Naive thymus-derived CD8-positive, alpha-beta T cell (primary cell): Measurements from ENCODE around the gene RNF223. TPM values are rescaled to one million over a fixed set of nuclear protein-coding genes. Genes with fewer than 3 reads are reported as not detected.

Experiments used
- ATAC-seq, 2 donors: fragments of 150-1000 bp; cut with Tn5 transposase in 1 of 2; sonication (Bioruptor Pico), chemical (Tn5 transposase) in 1 of 2; 1 replicate in 1 of 2; 2 replicates in 1 of 2; pipeline ENCODE4 v1.10.0; 2021; ENCODE audit warnings: mild to moderate bottlenecking in 2 of 2, moderate library complexity in 2 of 2
- POLR2A ChIA-PET: fragments of 350-600 bp; sonication (Branson Sonifier 250); formaldehyde crosslinking; loops from one replicate; lab custom pipeline; 2021; ENCODE audit warnings: antibody characterized with exemption; lab: Charles Lee
- DNase-seq, 10 donors: peaks; one replicate each; pipeline versions ENCODE4 v3.0.0 to v3.0.0-alpha.2; 2020 to 2022
- H3K27ac Mint-ChIP-seq, 10 donors: one replicate each; pipeline ENCODE4 v1.8.0; 2020 to 2022; ENCODE audit warnings: mild to moderate bottlenecking in 10 of 10, mixed read lengths in 10 of 10, moderate library complexity in 4 of 10, inconsistent platforms in 1 of 10
- H3K27me3 Mint-ChIP-seq, 5 donors: one replicate each; pipeline ENCODE4 v1.8.0; 2021 to 2022; ENCODE audit warnings: mixed read lengths in 5 of 5
- H3K36me3 Mint-ChIP-seq, 3 donors: one replicate each; pipeline ENCODE4 v1.8.0; 2020 to 2022; ENCODE audit warnings: mixed read lengths in 3 of 3, mild to moderate bottlenecking in 2 of 3, inconsistent platforms in 1 of 3
- H3K4me1 Mint-ChIP-seq, 4 donors: one replicate each; pipeline ENCODE4 v1.8.0; 2021 to 2022; ENCODE audit warnings: mixed read lengths in 4 of 4
- H3K4me3 Mint-ChIP-seq, 10 donors: one replicate each; pipeline ENCODE4 v1.8.0; 2020 to 2022; ENCODE audit warnings: mild to moderate bottlenecking in 10 of 10, mixed read lengths in 10 of 10, moderate library complexity in 6 of 10, inconsistent platforms in 1 of 10
- H3K9me3 Mint-ChIP-seq, 9 donors: one replicate each; pipeline ENCODE4 v1.8.0; 2020 to 2022; ENCODE audit warnings: mixed read lengths in 9 of 9, mild to moderate bottlenecking in 3 of 9, inconsistent platforms in 1 of 9, moderate library complexity in 1 of 9
- polyA plus RNA-seq, 3 donors: library from polyadenylated mRNA; unstranded; fragments of 300-500 nt; fragmentation: Illumina TruSeq; gene quantifications; one replicate each; pipeline ENCODE4 v1.2.3, GENCODE V29; 2021
- total RNA-seq, 8 experiments: library from RNA in 2 of 8; stranded (reverse) in 2 of 8; gene quantifications; one replicate each; pipeline ENCODE4 v1.2.3 and lab custom pipeline; 2021 to 2026

RNF223 gene
- total and polyA plus RNA-seq, 5 experiments from 2014 or later = not detected

DNA sequence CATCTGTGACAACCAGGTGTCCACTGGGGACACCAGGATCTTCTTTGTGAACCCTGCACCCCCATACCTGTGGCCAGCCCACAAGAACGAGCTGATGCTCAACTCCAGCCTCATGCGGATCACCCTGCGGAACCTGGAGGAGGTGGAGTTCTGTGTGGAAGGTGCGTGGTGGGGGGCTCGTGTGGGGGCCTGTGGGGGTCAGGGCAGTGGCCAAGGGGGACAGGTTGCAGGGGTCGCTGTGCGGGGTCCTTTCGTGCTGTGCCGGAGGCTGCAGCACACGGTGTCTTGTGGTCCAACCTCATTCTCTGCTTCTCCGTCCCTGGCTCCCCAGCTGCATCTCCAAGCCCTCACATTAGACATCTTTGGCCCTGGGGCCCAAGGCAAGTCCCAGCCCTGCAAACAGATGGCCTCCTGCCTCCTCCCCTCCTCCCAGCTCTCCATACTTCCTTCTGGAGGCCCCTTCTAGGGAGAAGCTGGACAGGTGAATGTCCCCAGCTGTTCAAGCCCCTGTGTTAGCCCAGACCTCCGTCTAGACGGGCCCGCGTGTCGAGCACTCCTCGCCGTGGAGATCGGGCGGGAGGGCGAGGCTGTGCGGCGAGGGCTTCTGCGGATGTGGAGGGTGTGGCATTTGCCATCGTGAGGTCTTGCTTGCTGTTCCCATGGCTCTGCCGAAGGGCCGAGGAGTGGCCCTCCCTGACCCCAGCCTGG lies 51.6 kb downstream of the RNF223 start:
- ATAC-seq (no peak), DNase-seq (no peak)
- no peaks in the 10 kb centered on the region for H3K27me3 Mint-ChIP-seq
- H3K9me3 Mint-ChIP-seq = no peaks in the 10 kb centered on the region
- no peaks in the 10 kb centered on the region for H3K36me3 Mint-ChIP-seq
- POLR2A ChIA-PET = interaction anchor here (0.6 to 1.1 kb wide), 5 partner anchors 9 to 256 kb away, joined by 3 to 11 read pairs (median 3); partner anchors contain the start of gene ISG15
- H3K4me1 Mint-ChIP-seq = peaks cover under 1 to 18% (median 12%) of the 10 kb centered on the region in 4 donors
- H3K27ac Mint-ChIP-seq = no peak overlapping the region
- peak overlapping the region in 7 of 10 donors; percentile 22 to 72 (median 26) for H3K4me3 Mint-ChIP-seq

DNA sequence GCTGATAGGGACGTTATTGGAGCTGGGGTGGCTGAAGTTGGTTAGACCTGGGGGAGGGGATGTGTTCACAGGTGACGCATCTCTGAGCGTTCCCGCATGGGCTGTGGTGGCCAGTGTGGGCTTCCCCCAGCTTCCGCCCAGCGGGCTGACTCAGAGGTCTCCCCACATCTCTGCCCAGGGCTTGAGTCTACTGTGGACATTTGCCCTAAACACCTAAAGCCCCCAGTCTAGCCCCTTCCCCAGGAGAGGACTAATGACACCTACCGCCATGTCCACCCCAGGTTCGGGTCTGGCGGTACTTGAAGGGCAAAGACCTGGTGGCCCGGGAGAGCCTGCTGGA lies 52.2 kb downstream of the RNF223 start:
- ATAC-seq = no peak
- no peak overlapping the region for H3K27ac Mint-ChIP-seq
- H3K4me3 Mint-ChIP-seq = peak overlapping the region in 3 of 10 donors; percentile 22 to 57 (median 34)
- POLR2A ChIA-PET = interaction anchor here (0.6 to 1.1 kb wide), 5 partner anchors 9 to 257 kb away, joined by 3 to 11 read pairs (median 3); partner anchors contain the start of gene ISG15
- no peaks in the 10 kb centered on the region for H3K9me3 Mint-ChIP-seq
- H3K27me3 Mint-ChIP-seq = no peaks in the 10 kb centered on the region
- DNase-seq = no peak
- H3K4me1 Mint-ChIP-seq = peaks cover 5 to 23% (median 18%) of the 10 kb centered on the region in 4 donors
- H3K36me3 Mint-ChIP-seq = peaks cover 0 to 1% (median 0%) of the 10 kb centered on the region in 3 donors

DNA sequence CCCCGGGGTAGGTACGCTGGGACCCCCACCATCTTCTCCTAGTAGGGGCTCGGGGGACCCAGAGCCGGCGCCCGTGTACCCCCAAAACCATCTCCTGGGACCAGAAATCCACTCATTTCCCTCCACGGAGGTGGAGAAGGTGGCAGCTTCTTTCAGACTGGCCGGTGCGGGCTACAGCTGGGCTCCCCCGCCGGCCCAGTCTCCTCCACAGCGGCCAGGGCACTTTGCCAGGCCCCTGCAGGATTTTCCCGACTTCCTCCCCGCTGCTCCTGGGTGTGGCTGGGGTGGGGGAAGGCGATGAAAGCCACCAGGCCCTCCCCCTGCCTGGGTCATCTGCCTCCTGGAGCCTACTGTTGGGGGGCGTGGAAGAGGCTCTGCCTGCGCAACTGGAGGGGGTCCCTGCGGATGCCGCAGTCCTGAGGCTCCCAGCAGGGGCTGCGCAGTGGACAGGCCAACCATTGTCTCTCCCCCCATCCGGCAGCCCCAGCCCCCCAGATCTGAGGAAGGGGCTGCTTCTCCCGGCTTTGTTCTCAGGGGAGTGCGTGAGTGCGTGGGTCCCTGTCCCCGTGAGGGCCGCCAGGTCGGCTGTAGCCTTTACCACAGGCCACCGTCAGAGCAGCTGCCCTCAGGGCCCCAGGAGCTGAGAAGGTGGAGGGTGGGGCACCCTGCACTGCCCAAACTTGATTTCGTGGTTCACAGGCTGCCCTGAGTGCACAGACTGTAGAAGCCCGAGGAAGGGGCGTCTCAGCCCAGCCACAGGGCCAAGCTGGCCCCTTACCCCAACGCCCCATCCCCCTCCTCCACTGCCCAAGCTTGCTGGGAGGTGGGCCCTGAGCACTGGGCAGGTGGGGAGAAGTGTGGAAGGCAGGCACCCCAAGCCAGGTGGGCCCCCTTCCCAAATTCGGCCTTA lies 52.8 kb downstream of the RNF223 start:
- Mint-ChIP-seq H3K4me3 (peak overlapping the region in 8 of 10 donors; percentile 22 to 68 (median 54)), H3K27ac (peak overlapping the region in 2 of 10 donors; percentile 31 to 56), H3K4me1 (peaks cover 5 to 23% (median 18%) of the 10 kb centered on the region in 4 donors), H3K27me3 (no peaks in the 10 kb centered on the region), H3K36me3 (peaks cover 0 to 1% (median 0%) of the 10 kb centered on the region in 3 donors), H3K9me3 (no peaks in the 10 kb centered on the region)
- DNase-seq (no peak), ATAC-seq (no peak)
- POLR2A ChIA-PET = interaction anchor here (0.7 to 1.1 kb wide), 4 partner anchors 8 to 258 kb away, joined by 3 to 11 read pairs (median 4); partner anchors contain the start of gene ISG15

Other genes with a start within 250 kb of the RNF223 start
- gene SAMD11, start 150.4 kb downstream of the RNF223 start, total RNA-seq = not detected
- under 1 TPM in 1 of 3 donors, not detected in 2; 0.29 TPM for gene SAMD11, start 150.4 kb downstream of the RNF223 start, polyA plus RNA-seq
- gene NOC2L, start 115.0 kb downstream of the RNF223 start, total RNA-seq = 10 to 100 TPM; 72.3 to 78.3 TPM
- gene NOC2L, start 115.0 kb downstream of the RNF223 start, polyA plus RNA-seq = 10 to 100 TPM; 49.5 to 68.2 (median 60.5) TPM
- 10 to 100 TPM; 36.4 to 37.4 TPM for gene KLHL17, start 113.7 kb downstream of the RNF223 start, total RNA-seq
- 1 to 10 TPM in 2 of 3 donors, under 1 TPM in 1; 0.94 to 2.0 (median 1.1) TPM for gene KLHL17, start 113.7 kb downstream of the RNF223 start, polyA plus RNA-seq
- under 1 TPM; 0.60 to 0.93 TPM for gene PLEKHN1, start 107.8 kb downstream of the RNF223 start, total RNA-seq
- gene PLEKHN1, start 107.8 kb downstream of the RNF223 start, polyA plus RNA-seq = under 1 TPM in 1 of 3 donors, not detected in 2; 0.19 TPM
- not detected for gene PERM1, start 92.2 kb downstream of the RNF223 start, total RNA-seq
- not detected for gene PERM1, start 92.2 kb downstream of the RNF223 start, polyA plus RNA-seq
- not detected for gene HES4, start 74.2 kb downstream of the RNF223 start, total RNA-seq
- gene HES4, start 74.2 kb downstream of the RNF223 start, polyA plus RNA-seq = under 1 TPM in 1 of 3 donors, not detected in 2; 0.85 TPM
- 10 to 100 TPM; 30.3 to 30.7 TPM for gene ISG15, start 60.8 kb downstream of the RNF223 start, total RNA-seq
- 100 to 1,000 TPM; 133 to 220 (median 217) TPM for gene ISG15, start 60.8 kb downstream of the RNF223 start, polyA plus RNA-seq
- gene AGRN, start 54.2 kb downstream of the RNF223 start, total RNA-seq = 1 to 10 TPM; 6.2 to 6.4 TPM
- gene AGRN, start 54.2 kb downstream of the RNF223 start, polyA plus RNA-seq = under 1 TPM; 0.15 to 0.71 (median 0.47) TPM
- 10 to 100 TPM; 24.9 to 26.5 TPM for gene C1orf159, start 41.8 kb upstream of the RNF223 start, total RNA-seq
- 10 to 100 TPM in 1 of 3 donors, 1 to 10 TPM in 2; 3.2 to 10.7 (median 6.2) TPM for gene C1orf159, start 41.8 kb upstream of the RNF223 start, polyA plus RNA-seq
- not detected for gene TTLL10, start 99.6 kb upstream of the RNF223 start, total RNA-seq
- gene TTLL10, start 99.6 kb upstream of the RNF223 start, polyA plus RNA-seq = not detected
- gene TNFRSF18, start 132.3 kb upstream of the RNF223 start, total RNA-seq = 1 to 10 TPM; 1.5 to 1.6 TPM
- 1 to 10 TPM in 1 of 3 donors, not detected in 2; 2.3 TPM for gene TNFRSF18, start 132.3 kb upstream of the RNF223 start, polyA plus RNA-seq
- gene TNFRSF4, start 139.8 kb upstream of the RNF223 start, total RNA-seq = under 1 TPM; 0.44 to 0.73 TPM
- gene TNFRSF4, start 139.8 kb upstream of the RNF223 start, polyA plus RNA-seq = under 1 TPM; 0.30 to 0.62 (median 0.30) TPM
- gene SDF4, start 157.7 kb upstream of the RNF223 start, total RNA-seq = 100 to 1,000 TPM; 110 to 115 TPM
- gene SDF4, start 157.7 kb upstream of the RNF223 start, polyA plus RNA-seq = 10 to 100 TPM; 73.8 to 86.3 (median 76.7) TPM
- gene B3GALT6, start 157.9 kb upstream of the RNF223 start, total RNA-seq = 10 to 100 TPM; 21.4 to 23.6 TPM
- gene B3GALT6, start 157.9 kb upstream of the RNF223 start, polyA plus RNA-seq = 10 to 100 TPM in 2 of 3 donors, 1 to 10 TPM in 1; 8.8 to 24.6 (median 14.6) TPM
- gene C1QTNF12, start 172.4 kb upstream of the RNF223 start, total RNA-seq = 1 to 10 TPM; 5.0 to 7.1 TPM
- under 1 TPM in 1 of 3 donors, not detected in 2; 0.22 TPM for gene C1QTNF12, start 172.4 kb upstream of the RNF223 start, polyA plus RNA-seq
- gene UBE2J2, start 199.5 kb upstream of the RNF223 start, total RNA-seq = 100 to 1,000 TPM; 104 to 105 TPM
- gene UBE2J2, start 199.5 kb upstream of the RNF223 start, polyA plus RNA-seq = 10 to 100 TPM; 84.7 to 92.9 (median 85.8) TPM
- gene SCNN1D, start 206.1 kb upstream of the RNF223 start, total RNA-seq = 10 to 100 TPM; 11.8 to 17.4 TPM
- gene SCNN1D, start 206.1 kb upstream of the RNF223 start, polyA plus RNA-seq = under 1 TPM in 2 of 3 donors, not detected in 1; 0.06 to 0.58 TPM
- 10 to 100 TPM; 65.3 to 69.1 TPM for gene ACAP3, start 233.6 kb upstream of the RNF223 start, total RNA-seq
- 1 to 10 TPM; 2.0 to 6.7 (median 3.5) TPM for gene ACAP3, start 233.6 kb upstream of the RNF223 start, polyA plus RNA-seq
- 10 to 100 TPM; 19.6 to 23.4 TPM for gene PUSL1, start 234.3 kb upstream of the RNF223 start, total RNA-seq
- gene PUSL1, start 234.3 kb upstream of the RNF223 start, polyA plus RNA-seq = 10 to 100 TPM; 14.5 to 18.2 (median 17.7) TPM